HG03108 (cell line): ENCODE measurements around the gene S100A8.

Experiments used
- ATAC-seq: cut with Tn5 transposase; IDR thresholded peaks from one replicate; pipeline ENCODE4 v1.9.1; 2021; ENCODE audit warnings: moderate library complexity; ENCODE audit not compliant: unreplicated experiment

S100A8 gene

GRCh38 chr1:153393926-153394325, 3.1 kb upstream of the S100A8 start:
- ATAC-seq: no peak

- no peak for ATAC-seq
Measured at GRCh38 chr1:153392822-153393221, 1.9 kb upstream of the S100A8 start.

GRCh38 chr1:153392258-153392657, 1.4 kb upstream of the S100A8 start:
- ATAC-seq: no peak

GRCh38 chr1:153389973-153390879, 647 bp downstream of the S100A8 start:
- ATAC-seq: no peak

DNA sequence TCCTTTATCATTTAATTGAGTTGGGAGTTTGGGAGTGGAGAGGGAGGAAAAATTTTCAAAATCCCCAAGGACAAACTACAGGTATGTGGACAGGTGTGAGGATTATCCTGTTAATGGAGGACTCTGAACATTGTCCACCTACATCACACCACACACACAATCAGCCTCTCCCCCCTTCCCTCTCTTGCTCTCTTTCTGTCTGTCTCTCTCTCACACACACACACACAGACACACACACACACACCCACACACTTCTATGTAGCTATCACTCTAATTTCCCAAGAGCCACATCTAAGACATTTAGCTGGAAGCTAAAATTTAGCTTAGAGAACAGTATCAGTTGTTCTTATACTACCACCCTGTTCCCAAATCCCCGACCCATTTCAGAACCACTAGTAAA, 1.5 kb downstream of the S100A8 start:
- ATAC-seq: no peak

DNA sequence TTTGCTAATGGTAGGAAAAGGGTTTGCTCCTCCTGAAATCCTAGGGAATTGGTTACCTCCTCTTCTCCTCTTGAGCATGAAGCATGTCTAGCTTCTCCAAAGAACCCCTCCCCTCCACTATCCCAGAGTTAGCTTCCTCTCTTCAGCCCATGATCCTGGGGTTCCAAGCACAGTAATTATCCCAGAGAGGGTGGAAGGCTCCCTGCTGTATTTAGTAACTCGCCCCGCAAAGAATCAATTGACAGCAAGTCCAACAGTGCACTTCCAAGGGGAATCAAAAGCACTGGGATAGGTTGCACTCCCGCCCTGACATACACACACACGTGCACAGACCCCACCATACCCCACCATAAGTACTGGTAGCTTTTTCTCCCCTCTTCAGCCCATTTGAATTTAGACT, 3.1 kb downstream of the S100A8 start:
- ATAC-seq: no peak

DNA sequence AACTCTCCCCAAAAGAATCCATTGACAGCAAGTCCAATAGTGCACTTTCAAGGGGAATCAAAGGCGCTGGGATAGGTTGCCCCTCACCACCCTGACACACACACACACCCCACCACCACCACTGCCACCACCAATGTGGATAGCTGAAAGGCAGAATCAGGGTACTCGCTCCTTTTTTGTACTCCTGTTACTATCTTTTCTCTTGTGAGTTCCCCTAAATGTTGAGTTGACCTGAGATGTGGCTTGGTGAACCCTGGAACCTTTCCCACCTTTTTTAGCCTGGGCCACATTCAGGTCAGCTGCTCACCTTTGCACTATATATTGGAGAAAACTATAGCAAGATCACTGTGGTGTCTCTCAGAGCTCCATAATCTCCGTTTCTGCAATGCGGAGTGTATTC, 3.9 kb downstream of the S100A8 start:
- ATAC-seq: no peak

GRCh38 chr1:153386500-153386901, 4.4 kb downstream of the S100A8 start:
- no peak for ATAC-seq

DNA sequence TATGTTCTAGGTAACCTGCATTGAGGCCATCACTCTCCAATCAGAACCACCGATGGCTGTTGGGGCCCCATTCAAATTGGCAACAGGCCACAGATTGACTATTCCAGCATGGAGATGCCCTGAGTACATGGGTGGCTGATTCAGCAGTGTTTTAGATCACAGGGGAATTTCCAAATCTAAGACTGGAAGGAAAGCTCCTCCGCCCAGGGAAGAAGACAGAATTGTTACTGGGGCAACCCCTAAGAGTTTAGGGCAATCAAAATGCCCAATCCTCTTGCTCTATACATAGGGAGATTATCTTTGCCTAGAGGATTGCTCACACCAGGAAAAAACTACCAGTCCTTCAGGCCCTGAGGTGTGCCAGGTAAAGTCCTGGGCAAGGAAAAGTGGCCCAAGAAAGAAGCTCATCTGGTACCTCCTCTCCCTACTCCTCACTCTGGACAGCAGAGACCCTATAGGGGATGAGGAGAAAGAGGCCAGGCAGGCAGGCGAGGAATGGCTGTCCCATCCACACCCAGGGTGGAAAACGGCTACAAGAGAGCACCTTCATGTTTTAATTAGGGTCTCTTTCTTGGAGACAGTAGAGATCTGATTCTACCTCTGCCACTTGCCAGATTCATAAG, 5.8 kb downstream of the S100A8 start:
- no peak for ATAC-seq

- no peak for ATAC-seq
Measured at GRCh38 chr1:153380711-153381110, 10.2 kb downstream of the S100A8 start.

GRCh38 chr1:153379591-153379990, 11.3 kb downstream of the S100A8 start:
- ATAC-seq: no peak

GRCh38 chr1:153375511-153375910, 15.4 kb downstream of the S100A8 start, which contains the start of gene S100A12:
S100A12 (minus strand) TSS chr1:153375621; CDS start chr1:153374592, 1,029 bp downstream.
- no peak for ATAC-seq

DNA sequence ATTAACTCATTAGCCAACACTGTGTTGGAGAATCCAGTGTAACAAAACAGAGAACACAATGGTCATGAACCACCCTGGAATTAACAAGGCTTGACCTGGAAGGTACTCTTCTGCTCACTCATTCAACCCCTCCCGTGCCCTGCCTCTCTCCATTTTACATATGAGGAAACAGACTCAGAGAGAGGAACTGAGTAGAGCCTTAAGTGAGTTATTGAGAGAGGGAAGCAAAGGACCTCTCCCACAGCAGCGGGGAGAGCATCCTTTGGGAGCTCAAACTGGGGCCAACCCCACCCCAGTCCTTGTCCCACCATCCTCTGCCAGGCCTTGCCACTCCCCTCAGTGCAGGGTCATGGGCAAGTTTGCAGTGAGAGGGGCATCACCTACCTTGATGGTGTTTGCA, 16.8 kb downstream of the S100A8 start:
- no peak for ATAC-seq

DNA sequence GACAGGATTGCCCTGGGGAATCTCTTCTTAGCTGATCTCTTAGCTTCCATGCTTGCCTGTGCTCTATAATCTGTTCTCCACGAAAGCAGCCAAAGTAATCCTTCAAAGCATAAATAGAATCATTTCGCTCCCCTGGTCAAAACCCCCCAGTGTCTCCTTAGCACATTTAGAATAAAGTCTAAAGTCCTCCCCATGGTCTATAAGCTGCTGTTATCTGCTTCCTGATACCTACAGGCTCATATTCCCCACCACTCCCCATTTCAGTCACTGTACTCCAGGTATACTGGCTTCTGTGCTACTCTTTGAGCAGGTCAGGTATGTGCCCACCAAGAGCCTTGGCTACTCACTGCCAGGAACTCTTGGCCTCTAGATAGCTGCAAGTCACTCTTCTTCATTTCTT, 18.3 kb downstream of the S100A8 start:
- no peak for ATAC-seq

GRCh38 chr1:153371231-153371630, 19.6 kb downstream of the S100A8 start:
- ATAC-seq: no peak

GRCh38 chr1:153370146-153370545, 20.7 kb downstream of the S100A8 start:
- ATAC-seq: no peak

- no peak for ATAC-seq
Measured at GRCh38 chr1:153368495-153368894, 22.4 kb downstream of the S100A8 start.

GRCh38 chr1:153367090-153367489, 23.8 kb downstream of the S100A8 start:
- ATAC-seq: no peak

GRCh38 chr1:153366261-153366660, 24.6 kb downstream of the S100A8 start:
- no peak for ATAC-seq

GRCh38 chr1:153365696-153366095, 25.2 kb downstream of the S100A8 start:
- no peak for ATAC-seq

GRCh38 chr1:153364766-153365666, 25.9 kb downstream of the S100A8 start:
- ATAC-seq: no peak
